Loucy (cell line): ENCODE data around the gene FCER2.

Experiments
- CTCF ChIP-seq: fragments of 200-600 bp; sonication (generic); conservative IDR thresholded peaks from 2 replicates; pipeline ENCODE4 v1.5.1; 2014; ENCODE audit warnings: mild to moderate bottlenecking, antibody characterized with exemption, low read length
- EZH2phosphoT487 ChIP-seq: fragments of 200-600 bp; IDR thresholded peaks from 2 replicates; pipeline ENCODE4 v1.6.1; 2018; ENCODE audit warnings: antibody characterized with exemption, mild to moderate bottlenecking, moderate library complexity, borderline replicate concordance

GRCh38 chr19:7722231-7722651 is 20.3 kb upstream of the FCER2 start:
- no peak for TF ChIP-seq CTCF
- TF ChIP-seq EZH2phosphoT487, result no peak
